Stimulated activated naive CD4-positive, alpha-beta T cell treated with Interleukin-2 at 50 U/mL for 16 hours (primary cell): Measurements from ENCODE around the gene NCOA5.
A peak's percentile ranks its signal among the peaks of the same experiment; 100 is the strongest.

Experiments
- DNase-seq: peaks from one replicate; lab custom pipeline; 2025; lab: John Stamatoyannopoulos, UW

The NCOA5 gene

DNA sequence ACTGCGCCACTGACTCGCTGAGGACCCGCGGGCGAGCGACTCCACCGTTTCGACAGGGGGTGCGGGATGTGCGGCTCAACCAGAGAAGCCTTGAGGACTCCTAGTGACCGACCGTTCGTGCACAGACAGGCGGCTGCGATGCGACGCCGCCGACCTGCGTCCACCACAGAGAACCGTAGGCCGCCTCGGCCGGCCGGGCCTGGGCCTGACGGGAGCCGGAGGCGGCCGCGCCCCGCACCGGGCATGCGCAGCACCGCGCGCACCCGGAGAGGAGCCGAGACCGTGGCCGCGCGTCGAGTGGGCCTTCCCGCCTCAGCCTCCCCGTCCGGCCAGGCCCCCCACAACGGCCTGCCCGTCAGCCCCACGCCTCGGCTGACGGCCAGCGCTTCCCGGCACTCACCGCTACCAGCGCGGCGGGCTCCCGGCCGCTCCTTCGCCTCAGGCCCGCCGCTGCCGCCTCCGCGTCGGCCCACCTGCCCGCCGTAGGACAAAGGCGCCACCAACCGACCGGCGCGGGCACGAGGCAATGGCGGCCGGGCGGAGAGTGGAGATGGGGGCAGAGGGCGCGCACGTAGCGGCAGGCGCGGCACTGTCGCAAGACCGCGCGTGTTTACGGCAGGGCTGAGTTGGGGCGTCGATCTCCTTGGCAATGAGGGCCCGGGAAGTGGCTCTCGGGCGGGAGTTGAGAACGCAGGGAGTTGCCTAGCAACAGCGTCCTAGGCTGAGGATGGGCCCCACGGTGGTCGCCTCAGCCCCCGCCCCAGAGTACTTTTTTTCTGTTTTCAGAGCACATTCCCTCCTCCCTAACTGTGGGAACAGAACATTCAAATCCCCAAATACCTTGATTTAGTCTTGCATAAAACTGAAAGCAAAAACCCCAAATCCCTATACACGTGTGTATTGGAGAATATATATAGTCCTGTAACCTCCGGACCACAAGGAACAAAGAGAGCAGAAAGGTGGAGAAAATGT lies at the start of gene NCOA5:
Gene NCOA5 (minus strand): TSS at position 546 of the 972 bp plus-strand sequence. CDS start 10,538 bp downstream, outside the sequence.
- DNase-seq = peak; percentile 94

DNA sequence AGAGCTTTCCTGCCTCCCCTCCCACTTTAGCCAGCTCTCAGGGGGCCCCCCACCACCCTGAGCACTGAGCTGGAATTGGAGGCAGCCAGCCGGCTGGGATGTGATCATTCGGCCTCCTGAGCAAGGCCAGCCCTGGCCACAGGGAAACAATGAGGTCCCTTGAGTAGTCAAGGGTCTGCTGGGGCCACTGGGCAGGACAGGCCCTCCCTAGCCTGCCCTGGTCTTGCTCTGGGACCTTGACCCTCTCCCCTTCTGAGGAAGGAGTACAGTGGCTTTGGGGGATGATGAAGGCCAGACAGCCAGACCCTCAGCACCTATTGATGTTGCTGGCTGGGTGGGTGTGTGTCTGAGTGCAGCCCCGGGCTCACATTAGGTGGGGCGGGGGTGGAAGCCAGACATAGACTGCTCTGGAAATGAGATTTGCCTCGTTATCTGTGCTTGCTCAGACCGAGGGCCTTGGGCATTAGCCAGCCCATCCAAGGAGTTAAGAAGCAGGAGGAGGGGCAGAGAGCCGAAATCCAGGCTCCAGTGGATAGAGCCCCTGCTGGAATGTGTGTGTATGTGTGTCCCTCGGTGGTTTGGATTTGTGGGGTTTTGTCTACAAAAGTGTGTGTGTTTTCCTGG lies 49.6 kb upstream of the NCOA5 start:
- no peak for DNase-seq

DNA sequence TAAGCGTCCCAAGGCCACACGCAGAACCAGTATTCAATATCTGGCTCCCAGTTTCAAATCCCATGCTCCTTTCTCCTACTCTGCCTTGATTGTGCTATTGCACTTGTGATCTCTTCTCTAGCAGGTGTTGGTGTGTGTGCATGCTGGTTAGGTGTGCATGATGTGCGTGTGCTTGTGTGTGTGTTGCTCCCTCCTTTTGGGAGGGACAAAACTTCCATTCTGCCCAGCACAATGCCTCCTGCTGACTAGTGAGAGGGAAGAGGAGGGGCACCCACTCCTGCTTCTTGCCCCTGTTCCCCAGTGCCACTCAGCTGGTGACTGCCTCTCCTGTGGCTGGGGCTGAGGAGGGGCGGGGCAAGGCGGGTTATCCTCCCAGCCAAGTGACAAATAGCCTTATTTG lies 48.1 kb upstream of the NCOA5 start:
- DNase-seq = no peak

DNA sequence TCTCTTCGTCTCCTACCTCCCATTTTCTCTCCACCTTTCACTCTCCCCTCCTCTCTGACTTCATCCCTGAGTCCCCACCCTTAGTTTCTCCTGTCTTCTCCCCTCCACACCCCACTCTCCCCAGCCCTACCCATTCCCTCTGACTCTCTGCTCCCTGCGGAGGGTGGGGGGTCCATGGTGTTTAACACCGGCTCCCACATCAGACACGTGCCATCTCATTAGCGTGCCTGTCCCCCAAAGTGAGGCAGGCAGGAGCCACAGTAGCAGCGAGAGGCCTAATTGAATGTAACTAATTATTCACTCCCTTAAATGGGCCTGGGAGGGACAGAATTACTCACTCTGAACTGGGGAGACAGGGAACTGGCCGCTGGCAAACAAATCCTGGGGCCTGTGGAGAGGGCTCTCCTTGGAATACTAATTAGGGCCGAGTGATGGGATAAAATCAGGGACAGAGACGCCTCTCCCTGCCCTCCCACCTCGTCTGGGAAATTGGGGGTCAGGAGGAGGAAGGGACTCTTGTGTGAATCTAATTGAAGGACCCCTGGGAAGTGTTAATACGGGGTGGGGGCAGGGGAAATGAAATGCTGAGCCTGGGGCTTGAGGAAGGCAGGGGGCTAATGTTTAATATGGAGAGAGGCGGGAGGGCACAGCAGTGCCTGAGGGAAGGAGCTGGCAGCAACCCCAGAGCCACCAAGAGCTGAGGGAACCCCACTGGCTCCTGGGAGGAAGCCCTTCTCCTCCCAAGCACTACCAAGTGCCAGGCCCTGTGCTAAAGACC lies 46.3 kb upstream of the NCOA5 start:
- DNase-seq = no peak

DNA sequence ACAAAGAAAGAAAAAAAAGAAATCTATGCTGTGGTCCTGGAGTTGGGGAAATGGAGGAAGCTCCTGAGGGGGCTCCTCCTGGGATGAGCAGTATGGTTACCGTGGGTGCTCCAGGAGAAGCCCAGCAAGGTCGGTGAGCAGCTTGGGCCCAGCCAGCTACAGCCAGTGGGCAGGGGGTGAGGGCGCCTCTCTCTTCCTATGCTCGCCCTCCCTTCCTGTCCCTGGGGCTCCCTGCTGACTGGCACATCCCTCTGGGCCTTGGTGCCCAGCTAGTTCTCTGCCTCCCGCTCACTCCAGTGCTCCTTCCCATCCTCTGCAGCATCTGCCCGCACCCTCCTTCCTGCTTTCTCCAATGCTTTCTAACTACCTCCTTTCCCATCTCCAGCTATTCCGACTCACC lies 45.0 kb upstream of the NCOA5 start:
- no peak for DNase-seq

DNA sequence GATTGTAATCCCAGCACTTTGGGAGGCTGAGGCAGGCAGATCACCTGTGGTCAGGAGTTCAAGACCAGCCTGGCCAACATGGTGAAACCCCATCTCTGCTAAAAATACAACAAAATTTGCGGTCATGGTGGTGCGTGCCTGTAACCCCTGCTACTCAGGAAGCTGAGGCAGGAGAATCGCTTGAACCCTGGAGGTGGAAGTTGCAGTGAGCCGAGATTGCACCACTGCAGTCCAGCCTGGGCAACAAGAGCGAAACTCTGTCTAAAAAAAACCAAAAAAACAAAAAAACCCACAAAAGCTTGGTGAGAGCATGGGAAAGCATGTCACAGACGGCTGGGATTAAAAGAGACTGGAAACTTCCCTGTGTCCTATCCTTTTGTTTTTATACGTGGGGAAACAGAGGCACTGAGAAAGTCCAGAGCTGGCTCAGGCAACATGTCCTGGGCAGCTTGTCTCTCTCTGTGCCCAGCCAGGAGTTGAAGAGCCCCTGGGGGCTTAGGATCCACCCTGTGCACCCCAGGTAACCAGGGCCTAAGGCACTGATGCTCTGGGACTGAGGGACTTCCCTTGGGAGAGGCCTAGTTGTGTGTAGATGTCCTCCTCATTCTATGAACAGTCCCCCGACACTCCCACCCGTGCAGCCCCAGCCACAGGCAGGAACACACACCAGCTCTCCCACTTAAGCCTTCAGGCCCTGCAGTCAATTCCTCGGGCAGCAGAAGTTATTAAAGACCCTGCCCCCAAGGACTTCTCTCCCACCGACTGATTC lies 44.3 kb upstream of the NCOA5 start:
- DNase-seq = no peak

DNA sequence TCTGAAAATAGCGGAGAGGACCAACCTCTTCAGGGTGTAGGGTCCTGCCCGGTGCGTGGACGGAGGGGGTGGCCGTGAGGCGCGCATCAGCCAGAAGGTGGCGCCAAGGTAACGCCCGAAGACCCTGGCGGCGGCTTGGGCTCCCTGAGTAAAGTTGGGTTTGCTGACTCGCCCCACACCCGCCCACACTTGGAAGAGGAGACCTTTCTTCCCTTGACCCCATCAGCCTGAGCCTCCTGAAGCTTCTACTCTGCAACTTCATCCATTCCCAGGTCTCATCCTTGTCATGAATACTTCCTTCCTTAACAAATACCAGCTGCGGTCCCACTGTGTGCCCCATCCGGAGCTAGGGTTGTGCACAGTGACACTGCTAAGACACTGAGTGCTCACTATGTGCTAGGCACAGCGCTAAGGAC lies 43.0 kb upstream of the NCOA5 start:
- peak; percentile 30 for DNase-seq

DNA sequence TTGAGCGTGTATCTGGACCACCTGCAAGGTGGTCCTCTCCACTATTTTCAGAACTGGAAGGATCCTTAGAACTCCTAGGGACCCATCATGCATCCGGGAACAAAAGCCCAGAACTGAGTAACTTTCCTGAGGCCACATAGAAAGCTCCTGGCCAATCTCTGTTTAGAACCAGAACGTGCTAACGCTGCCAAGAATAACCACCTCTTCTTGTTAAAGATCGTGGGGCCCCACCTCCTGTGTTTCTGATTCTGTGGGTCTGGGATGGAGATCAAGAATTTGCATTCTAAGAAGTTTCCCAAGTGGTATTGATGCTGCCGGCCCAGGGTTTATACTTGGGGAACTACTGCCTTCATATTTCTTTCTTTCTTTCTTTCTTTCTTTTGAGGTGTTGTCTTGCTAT lies 41.6 kb upstream of the NCOA5 start:
- no peak for DNase-seq

DNA sequence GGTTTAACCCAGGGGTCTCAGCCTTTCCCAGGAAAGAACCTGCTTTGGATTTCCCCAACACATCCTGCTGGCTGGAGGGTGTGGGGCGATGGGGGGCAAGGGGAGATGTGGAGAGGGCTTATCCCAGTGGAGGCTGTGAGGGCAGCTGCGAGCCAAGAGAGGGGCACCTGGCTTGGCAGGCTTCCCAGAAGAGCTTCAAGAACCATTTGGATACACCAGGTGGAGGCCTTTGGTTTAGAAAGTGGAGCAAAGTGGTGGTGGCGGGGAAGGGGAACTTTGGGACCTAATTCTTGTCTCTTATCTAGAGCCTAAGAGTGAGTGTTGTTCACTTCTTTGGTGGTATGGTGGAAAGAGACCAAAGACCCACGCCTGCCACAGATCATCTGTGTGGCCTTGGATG lies 40.8 kb upstream of the NCOA5 start:
- no peak for DNase-seq

DNA sequence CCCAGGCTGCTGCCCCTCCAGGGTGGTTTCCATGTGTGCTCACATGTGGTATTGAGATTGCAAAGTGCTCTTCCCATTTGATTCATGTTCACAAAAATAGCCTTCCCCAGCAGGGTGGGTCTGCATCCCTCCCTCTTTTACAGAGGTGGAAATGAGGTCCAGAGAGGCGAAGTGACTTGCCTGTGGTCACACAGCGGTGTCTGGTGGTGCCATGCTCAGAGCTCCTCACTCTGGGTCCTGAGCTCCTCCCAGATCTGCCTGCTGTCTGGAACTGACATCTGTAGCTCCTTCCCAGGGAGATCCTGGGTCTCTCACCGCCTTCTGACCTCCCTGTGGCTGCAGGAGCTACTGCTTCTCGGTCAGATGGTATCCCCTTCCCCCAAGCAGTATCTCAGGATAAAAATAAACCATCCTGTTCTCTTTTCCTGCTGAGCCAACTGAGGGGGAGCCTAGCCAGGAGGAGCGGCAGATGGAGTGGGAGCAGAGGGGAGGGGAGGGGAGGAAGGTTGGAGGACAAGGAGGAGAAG lies 40.3 kb upstream of the NCOA5 start:
- no peak for DNase-seq

DNA sequence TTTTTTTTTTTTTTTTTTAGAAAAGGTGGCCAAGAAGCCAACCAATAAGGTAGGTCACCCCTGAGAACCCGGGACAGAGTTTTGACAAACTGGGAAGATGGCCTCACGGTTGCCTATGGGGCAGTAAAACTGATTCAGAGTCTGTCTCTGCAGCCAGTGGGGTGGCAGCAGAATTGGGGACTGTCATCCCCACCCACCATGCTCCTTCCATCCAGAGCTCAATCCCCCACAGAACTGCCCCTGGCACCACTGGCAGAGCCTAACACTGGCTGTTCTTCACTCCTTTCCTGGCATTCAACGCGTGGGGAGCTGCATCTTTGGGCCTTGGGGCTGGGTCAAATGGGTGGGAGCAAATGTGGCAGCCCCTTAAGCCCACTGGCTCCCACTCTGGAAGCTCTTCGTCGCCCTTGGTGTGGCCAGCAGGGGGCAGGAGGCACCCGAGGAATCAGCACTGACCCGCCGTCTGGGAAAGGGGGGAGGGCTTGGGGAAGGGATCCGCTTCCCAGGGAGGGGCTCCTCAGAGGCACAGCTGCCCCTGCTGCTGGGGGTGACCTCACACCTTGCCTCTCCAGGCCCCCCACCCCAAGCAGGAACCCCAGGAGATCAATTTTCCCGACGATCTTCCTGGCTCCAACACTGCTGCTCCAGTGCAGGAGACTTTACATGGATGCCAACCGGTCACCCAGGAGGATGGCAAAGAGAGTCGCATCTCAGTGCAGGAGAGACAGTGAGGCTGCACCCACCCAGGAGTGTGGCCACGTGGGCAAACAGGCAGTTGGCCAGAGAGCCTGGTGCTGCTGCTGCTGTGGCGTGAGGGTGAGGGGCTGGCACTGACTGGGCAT lies 38.8 kb upstream of the NCOA5 start:
- DNase-seq = no peak

DNA sequence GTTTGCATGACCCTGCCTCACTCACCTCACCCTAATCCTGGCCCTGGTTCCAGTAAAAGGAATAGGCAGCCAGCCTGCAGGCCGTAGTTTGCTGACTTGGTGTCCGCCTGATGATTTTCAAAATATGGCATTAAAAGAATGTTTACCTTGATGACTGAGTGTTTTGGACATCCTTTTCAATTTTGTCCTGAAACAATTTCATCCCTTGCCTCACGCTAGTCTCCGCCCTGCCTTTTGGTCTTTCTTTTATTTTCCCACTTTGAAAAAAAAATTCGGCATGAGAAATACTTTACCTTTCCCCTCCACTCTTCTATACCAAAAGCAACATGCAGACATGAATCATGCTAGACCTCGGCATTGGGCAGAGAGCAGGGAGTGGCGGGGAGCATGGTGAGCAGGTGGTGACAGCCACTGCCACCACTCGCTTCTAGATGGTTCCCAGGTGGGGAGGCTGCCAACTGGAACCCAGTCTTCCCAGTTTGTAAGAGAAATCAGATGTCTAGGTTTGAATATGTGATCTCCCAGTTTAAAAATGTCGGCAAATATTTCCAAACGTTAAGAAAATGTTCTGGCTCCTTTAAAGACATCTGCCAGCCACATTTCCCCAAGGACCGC lies 37.7 kb upstream of the NCOA5 start:
- no peak for DNase-seq

DNA sequence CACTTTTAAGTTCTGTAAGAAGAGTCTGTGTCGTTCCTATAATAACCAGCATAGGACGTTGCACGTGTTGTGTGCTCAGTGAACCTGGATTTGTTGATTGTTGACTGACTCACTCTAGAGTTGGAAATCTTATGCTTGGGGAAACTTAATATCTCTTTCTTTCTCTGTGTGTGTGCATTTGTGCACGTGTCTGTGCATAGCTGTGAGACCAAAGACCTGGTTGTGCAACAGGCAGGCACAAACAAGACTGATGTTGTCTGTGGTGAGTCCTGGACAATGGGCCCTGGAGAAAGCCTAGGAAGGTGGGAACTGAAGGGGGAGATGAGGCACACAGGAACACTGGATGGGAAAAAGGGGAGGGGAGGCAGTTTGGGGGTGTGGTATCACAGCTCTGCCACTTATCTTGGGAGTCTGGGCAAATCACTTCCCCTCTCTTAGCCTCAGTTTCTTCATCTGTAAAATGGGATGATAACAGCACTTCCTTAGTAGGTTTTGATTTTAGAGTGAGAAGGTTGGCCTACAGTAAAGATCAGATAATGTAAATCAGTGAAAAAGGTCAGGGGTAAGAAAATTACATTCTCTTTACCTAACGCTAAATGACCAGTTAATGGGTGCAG lies 36.8 kb upstream of the NCOA5 start:
- DNase-seq = no peak

DNA sequence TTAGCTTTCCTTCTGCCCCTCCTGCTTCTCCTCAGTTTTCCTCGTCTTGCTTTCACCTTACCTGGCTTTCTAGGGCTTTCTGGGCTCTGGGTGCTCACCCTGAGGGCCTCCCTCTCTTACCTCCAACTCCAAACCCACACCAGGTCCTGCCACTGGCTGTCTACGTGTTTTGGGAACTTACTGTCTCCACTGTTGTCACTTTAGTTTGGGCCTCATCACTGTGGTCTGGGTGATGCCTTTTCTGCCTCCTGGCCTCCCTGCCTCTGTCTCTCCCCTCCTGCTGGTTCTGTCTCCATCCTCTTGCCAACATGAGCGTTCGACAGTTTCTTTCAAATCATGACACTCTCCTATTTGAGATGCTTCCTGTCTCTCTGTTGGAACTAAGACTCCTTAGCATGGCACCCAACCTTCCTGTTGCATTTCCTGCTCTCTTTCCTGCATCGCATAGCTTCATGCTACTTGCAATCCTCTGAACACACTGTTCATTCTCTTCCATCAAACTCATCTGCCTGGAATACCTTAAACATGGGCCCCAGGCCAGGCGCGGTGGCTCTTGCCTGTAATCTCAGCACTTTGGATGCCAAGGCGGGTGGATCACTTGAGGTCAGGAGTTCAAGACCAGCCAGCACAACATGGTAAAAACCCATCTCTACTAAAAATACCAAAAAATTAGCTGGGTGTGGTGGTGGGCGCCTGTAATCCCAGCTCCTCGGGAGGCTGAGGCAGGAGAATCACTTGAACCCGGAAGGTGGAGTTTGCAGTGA lies 33.9 kb upstream of the NCOA5 start:
- DNase-seq = no peak

DNA sequence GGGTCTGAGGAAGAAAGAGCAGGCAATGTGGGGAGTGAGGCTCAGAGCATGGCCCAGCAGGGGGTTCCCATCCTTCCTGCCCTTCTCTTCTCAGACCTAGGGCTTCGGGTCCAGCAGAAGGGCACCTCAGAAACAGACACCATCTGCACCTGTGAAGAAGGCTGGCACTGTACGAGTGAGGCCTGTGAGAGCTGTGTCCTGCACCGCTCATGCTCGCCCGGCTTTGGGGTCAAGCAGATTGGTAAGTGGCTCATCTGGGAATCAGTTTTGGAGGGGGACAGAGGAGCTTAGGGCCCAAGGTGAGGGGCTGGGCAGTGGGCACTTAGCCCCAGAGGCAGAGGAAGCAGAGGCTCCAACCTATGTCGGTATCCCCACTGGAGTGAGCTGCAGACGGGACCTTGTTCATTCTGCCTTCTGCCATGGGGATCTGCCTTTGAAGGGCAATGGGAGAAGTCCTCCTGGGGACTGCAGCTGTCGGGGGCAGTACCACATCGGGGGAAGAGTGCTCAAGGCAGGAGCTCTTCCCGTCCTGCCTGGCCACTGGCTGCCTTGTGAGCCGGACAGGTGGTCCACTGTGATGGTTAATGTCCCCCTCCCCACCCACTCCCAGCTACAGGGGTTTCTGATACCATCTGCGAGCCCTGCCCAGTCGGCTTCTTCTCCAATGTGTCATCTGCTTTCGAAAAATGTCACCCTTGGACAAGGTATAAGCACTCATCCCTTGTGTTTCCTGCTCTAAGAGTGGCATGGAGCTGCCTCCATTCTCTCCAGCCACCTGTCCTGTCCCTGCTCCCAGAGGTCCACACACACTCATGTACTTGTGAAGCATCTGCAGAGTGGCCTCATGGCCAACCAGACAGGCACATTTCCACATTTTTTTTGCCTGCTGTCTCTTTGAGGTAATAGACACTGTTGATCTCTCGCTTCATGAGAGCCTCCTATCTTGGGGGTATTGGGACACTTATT lies 33.0 kb upstream of the NCOA5 start:
- no peak for DNase-seq

DNA sequence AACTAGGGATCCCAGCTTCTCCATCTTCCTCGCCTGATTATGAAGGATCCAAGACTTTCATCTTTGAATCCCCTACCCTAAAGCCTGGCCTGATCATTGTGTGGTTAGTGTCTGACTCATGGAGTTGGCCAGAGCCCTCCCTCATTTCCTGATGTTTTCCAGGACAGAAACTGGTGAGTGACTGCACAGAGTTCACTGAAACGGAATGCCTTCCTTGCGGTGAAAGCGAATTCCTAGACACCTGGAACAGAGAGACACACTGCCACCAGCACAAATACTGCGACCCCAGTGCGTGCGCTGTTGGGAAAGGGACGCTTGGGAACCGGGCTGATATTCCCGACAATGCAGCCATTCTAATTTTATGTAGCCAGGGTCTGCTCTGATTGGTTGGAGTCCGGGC lies 32.3 kb upstream of the NCOA5 start:
- DNase-seq = no peak

DNA sequence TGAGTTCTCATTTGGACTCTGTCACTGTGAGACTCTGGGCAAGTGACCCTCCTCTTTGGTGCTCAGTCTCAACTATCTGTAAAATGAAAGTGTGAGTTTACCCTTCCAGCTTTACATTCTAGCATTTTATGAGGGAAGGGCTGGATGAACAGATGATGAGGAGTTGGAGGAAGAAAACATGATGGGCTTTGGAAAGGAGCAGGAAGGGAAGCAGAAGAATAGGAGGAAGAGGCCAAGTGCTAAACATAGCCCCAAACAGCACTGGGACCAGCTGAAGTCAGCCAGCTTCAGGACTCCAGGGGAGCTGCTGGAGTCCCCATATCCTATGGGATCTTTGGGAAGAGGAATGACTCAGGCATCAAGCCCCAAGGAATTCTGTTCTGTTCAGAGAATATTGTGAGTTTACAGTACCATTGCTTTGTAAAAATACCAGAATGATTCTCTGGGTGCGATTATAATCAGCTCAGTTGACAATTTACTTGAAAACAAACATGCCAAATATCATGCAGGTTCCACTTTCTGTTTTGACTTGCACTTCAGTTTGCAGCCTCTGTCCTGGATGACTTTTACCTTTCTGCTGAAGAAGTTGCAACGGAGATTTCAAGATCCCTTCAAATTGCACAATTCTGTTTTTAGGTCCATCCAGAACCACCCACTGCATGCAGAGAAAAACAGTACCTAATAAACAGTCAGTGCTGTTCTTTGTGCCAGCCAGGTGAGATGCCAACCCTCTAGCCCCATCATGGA lies 31.6 kb upstream of the NCOA5 start:
- no peak for DNase-seq
